ENCODE measurements around the gene WNT10A. TPM values are rescaled to one million over a fixed set of nuclear protein-coding genes. Genes with fewer than 3 reads are reported as not detected.

WNT10A gene
- total and polyA plus RNA-seq, 10 of the 15 experiments (the other 5 are each of a cell fraction or from before 2014, with no cell fraction given) = 0.61 to 45.0 (median 6.9) TPM

GRCh38 chr2:218877891-218878290 lies 2.8 kb upstream of the WNT10A start:
- CTCF ChIA-PET = interaction anchor here (1.2 to 21.9 kb wide), 11 partner anchors 10 to 277 kb away, joined by 3 to 1364 read pairs (median 9); partner anchors contain the start of genes BCS1L and ZNF142
- H3K27ac ChIP-seq (ENCODE audit: control insufficient read depth, insufficient read depth) = no peak overlapping the region
- H3K79me2 ChIP-seq (ENCODE audit: control insufficient read depth, insufficient read depth, low read length) = peaks cover 31% of the 10 kb centered on the region
- H4K20me1 ChIP-seq (ENCODE audit: control insufficient read depth, insufficient read depth) = no peaks in the 10 kb centered on the region
- RAD21 ChIA-PET (ENCODE audit: unreplicated experiment) = interaction anchor here (0.6 to 16.0 kb wide), 9 partner anchors 9 to 152 kb away, joined by 3 to 871 read pairs (median 14); no protein-coding TSS in a partner anchor
- in situ Hi-C loops (cut with MboI) (no loop called here), intact Hi-C loops (cut with micrococcal nuclease; ENCODE audit: unreplicated experiment) (loop anchor here (2.0 kb wide), 1 partner anchor 103 kb away; no protein-coding TSS in a partner anchor)
- FAIRE-seq = no peak
- H3K9ac ChIP-seq (ENCODE audit: control insufficient read depth, insufficient read depth, low read length) = no peak overlapping the region
- peaks cover 0 to 5% of the 10 kb centered on the region in 2 experiments; a peak in 1 of 4 replicates for H3K36me3 ChIP-seq (ENCODE audit: control insufficient read depth in 2 of 2, insufficient read depth in 2 of 2, low read length in 1 of 2)
- H2AFZ ChIP-seq (ENCODE audit: control insufficient read depth, low read depth, low read length) = no peak overlapping the region
- no peak overlapping the region for H3K4me3 ChIP-seq
- no peaks in the 10 kb centered on the region for H3K9me3 ChIP-seq (replicated peaks; ENCODE audit: control insufficient read depth, insufficient read depth, low read length)
- H3K4me1 ChIP-seq (ENCODE audit: control insufficient read depth, insufficient read depth, low read length) = peaks cover 43% of the 10 kb centered on the region
- SMC1A ChIA-PET (ENCODE audit: uncharacterized antibody, unreplicated experiment) = interaction anchor here (0.9 to 15.8 kb wide), 9 partner anchors 9 to 97 kb away, joined by 3 to 780 read pairs (median 26); partner anchors contain the start of gene CDK5R2
- H3K27me3 ChIP-seq (replicated peaks in 1 of 2; ENCODE audit: control insufficient read depth in 2 of 2, insufficient read depth in 2 of 2, low read length in 1 of 2) = peaks cover 6 to 11% of the 10 kb centered on the region in 2 experiments; a peak in 3 of 4 replicates
- no peak for DNase-seq (ENCODE audit: low read depth, low spot score)
- no peak overlapping the region for H3K4me2 ChIP-seq (ENCODE audit: control insufficient read depth, insufficient read depth)
- POLR2A ChIA-PET = interaction anchor here (4.0 to 10.6 kb wide), 2 partner anchors 9 to 17 kb away, joined by 31 to 360 read pairs; no protein-coding TSS in a partner anchor
- ATAC-seq = no peak
- 95% methylated on average over 5 of the region's 5 CpGs for WGBS (ENCODE audit: insufficient coverage, insufficient replicate concordance, low lambda C conversion rate, missing lambda C conversion rate)
- BruUV-seq (replicated peaks) = no TSS peak
- TF ChIP-seq MTA3 (IDR thresholded peaks at IDR 0.05; ENCODE audit: borderline replicate concordance, low read length) (no peak), YY1 (IDR thresholded peaks at IDR 0.05; ENCODE audit: low read depth, low read length) (no peak), CTCF (IDR thresholded peaks at IDR 0.05 in 2 of 3, conservative IDR thresholded peaks at IDR 0.05 in 1 of 3; ENCODE audit: control insufficient read depth in 2 of 3, extremely low read depth in 1 of 3, insufficient read depth in 1 of 3, low read depth in 3 of 3, low read length in 3 of 3) (no peak), NFXL1 (IDR thresholded peaks at IDR 0.05; ENCODE audit: borderline replicate concordance) (no peak), FOXK2 (IDR thresholded peaks at IDR 0.05) (no peak), CREB1 (IDR thresholded peaks at IDR 0.05; ENCODE audit: low read depth) (no peak), SP1 (IDR thresholded peaks at IDR 0.05; ENCODE audit: low read depth, low read length) (no peak), BCLAF1 (IDR thresholded peaks at IDR 0.05) (no peak), EZH2 (IDR thresholded peaks at IDR 0.05; ENCODE audit: borderline replicate concordance, control insufficient read depth, low read depth, low read length) (no peak), MYC (IDR thresholded peaks at IDR 0.05; ENCODE audit: insufficient read depth, insufficient read length, insufficient replicate concordance, low read length, severe bottlenecking) (no peak), ASH2L (IDR thresholded peaks at IDR 0.05; ENCODE audit: borderline replicate concordance, low read depth) (no peak), MTA2 (IDR thresholded peaks at IDR 0.05; ENCODE audit: low read depth) (no peak)

Data from GM12878 (cell line).